Large intestine (tissue), 3 donors: ENCODE measurements around the gene GPR34. TPM values are rescaled to one million over a fixed set of nuclear protein-coding genes. Genes with fewer than 3 reads are reported as not detected.

Experiments
- DNase-seq, 2 donors: peaks; one replicate each; pipeline versions ENCODE4 v3.0.0 to v3.0.0-alpha.2; 2013
- H3K27ac ChIP-seq: one replicate; pipeline ENCODE4 v1.5.1; 2013; ENCODE audit warnings: low read length
- H3K27me3 ChIP-seq: 2 replicates; pipeline ENCODE4 v1.6.1; 2013; ENCODE audit warnings: low read length; ENCODE audit not compliant: control insufficient read depth, insufficient read depth
- H3K36me3 ChIP-seq: 2 replicates; pipeline ENCODE4 v1.6.1; 2013; ENCODE audit warnings: low read length; ENCODE audit not compliant: control insufficient read depth, insufficient read depth
- H3K4me1 ChIP-seq: one replicate; pipeline ENCODE4 v1.6.1; 2013; ENCODE audit warnings: low read length; ENCODE audit not compliant: control insufficient read depth, insufficient read depth
- H3K4me3 ChIP-seq: one replicate; pipeline ENCODE4 v1.5.1; 2013; ENCODE audit warnings: low read length
- H3K9me3 ChIP-seq: one replicate; pipeline ENCODE4 v1.6.1; 2013; ENCODE audit warnings: mild to moderate bottlenecking, low read depth, low read length, moderate library complexity; ENCODE audit not compliant: control insufficient read depth
- WGBS: methylation state at CpG from one replicate; pipeline ENCODE4 v1.1.5; 2013; ENCODE audit warnings: low lambda C conversion rate; ENCODE audit not compliant: insufficient coverage; 5-methylcytosine and 5-hydroxymethylcytosine counted together
- polyA plus RNA-seq: library from polyadenylated mRNA; unstranded; fragments of 120-200 nt; gene quantifications from one replicate; pipeline ENCODE4 v1.2.1, GENCODE V29; 2013

The GPR34 gene
- polyA plus RNA-seq, 1 donor = 10.5 TPM

GRCh38 chrX:41689711-41690110 is 938 bp downstream of the GPR34 start:
- H3K9me3 ChIP-seq = no peaks in the 10 kb centered on the region
- no peaks in the 10 kb centered on the region for H3K36me3 ChIP-seq
- no peaks in the 10 kb centered on the region for H3K27me3 ChIP-seq
- no CpG with 5 or more reads among the region's 3 CpGs for WGBS
- DNase-seq = no peak
- H3K27ac ChIP-seq = no peak overlapping the region
- no peak overlapping the region for H3K4me3 ChIP-seq
- no peaks in the 10 kb centered on the region for H3K4me1 ChIP-seq

- no peaks in the 10 kb centered on the region for H3K4me1 ChIP-seq
- H3K4me3 ChIP-seq = no peak overlapping the region
- H3K27me3 ChIP-seq = no peaks in the 10 kb centered on the region
- H3K9me3 ChIP-seq = no peaks in the 10 kb centered on the region
- H3K27ac ChIP-seq = no peak overlapping the region
- no peak for DNase-seq
- H3K36me3 ChIP-seq = no peaks in the 10 kb centered on the region
- WGBS = no CpG with 5 or more reads among the region's 1 CpG
Measured at GRCh38 chrX:41692162-41692749, 3.5 kb downstream of the GPR34 start.

DNA sequence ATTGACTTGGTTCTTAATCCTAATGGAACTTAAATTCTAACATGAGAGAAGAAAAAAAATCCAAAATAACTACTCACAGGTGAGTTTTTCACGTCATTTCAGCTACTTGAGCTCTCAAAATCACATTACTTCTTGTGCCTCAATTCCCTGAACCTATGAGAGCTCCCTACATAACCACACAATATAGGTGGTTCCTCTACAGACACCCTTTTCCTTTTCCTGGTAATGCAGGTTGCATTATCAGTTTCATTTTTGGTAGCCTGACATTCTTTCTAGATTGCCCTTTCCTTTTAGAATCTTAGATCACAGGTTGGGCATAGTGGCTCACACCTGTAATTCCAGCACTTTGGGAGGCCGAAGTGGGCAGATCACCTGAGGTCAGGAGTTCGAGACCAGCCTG is 4.3 kb downstream of the GPR34 start:
- Histone ChIP-seq H3K4me3 (no peak overlapping the region), H3K9me3 (no peaks in the 10 kb centered on the region), H3K36me3 (no peaks in the 10 kb centered on the region), H3K27me3 (no peaks in the 10 kb centered on the region), H3K27ac (no peak overlapping the region), H3K4me1 (no peaks in the 10 kb centered on the region)
- DNase-seq = no peak
- no CpG with 5 or more reads among the region's 3 CpGs for WGBS

DNA sequence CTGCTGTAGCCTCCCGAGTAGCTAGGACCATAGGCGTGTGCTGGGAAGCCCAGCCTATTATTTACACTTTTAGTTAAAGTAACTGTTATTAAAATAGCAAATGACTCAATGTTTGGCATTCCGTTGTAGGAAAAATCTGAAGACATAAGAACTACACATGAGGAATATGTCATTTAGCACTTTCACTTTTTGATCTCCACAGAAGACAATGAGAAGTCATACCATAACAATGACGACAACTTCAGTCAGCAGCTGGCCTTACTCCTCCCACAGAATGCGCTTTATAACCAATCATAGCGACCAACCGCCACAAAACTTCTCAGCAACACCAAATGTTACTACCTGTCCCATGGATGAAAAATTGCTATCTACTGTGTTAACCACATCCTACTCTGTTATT is 6.7 kb downstream of the GPR34 start:
- WGBS = no CpG with 5 or more reads among the region's 7 CpGs
- H3K36me3 ChIP-seq = no peaks in the 10 kb centered on the region

DNA sequence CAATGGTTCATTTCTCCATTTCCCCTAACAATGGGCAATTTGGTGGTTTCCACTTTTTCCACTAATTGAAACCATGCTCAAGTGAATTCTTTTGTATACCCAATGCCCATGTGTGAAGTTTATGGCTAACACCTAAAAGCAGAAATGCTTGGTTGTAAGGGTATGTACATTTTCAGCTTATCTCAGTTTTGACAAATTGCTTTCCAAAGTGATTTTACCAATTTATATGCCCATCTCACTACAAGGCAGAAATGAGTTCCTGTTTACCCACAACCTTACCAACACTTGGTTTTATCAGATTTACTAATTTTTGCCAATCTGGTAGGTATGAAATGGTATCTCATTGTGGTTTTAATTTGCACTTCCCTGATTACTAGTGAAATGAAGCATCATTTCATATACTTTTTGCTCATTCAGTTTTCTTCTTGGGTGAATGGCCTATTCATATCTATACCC is 14.8 kb downstream of the GPR34 start:
- Histone ChIP-seq H3K4me3 (no peak overlapping the region), H3K27me3 (no peaks in the 10 kb centered on the region), H3K36me3 (peaks cover 4% of the 10 kb centered on the region), H3K9me3 (no peaks in the 10 kb centered on the region), H3K4me1 (no peaks in the 10 kb centered on the region), H3K27ac (no peak overlapping the region)
- DNase-seq = no peak

More for the DNA sequence above, 6.7 kb downstream of the GPR34 start:
- DNase-seq = no peak
- Histone ChIP-seq H3K27ac (no peak overlapping the region), H3K9me3 (no peaks in the 10 kb centered on the region), H3K4me3 (no peak overlapping the region), H3K27me3 (no peaks in the 10 kb centered on the region), H3K4me1 (no peaks in the 10 kb centered on the region)

DNA sequence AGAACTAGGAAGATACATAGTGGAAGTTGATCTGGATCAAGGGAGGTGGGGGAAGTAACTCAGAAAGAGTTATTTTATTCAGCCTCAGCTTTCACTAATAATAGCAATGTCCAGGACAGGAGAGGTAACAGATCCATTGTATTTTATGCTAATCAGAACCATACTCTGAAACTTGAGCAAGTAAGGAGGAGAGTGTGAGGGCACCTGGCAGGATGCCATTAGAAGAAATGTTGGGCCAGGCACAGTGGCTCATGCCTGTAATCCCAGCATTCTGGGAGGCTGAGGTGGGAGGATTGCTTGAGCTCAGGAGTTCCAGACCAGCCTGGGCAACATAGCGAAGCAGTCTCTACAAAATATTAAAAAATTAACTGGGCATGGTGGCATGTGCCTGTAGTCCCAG is 16.3 kb downstream of the GPR34 start:
- Histone ChIP-seq H3K9me3 (no peaks in the 10 kb centered on the region), H3K27me3 (no peaks in the 10 kb centered on the region), H3K36me3 (peaks cover 4% of the 10 kb centered on the region), H3K4me3 (no peak overlapping the region), H3K27ac (no peak overlapping the region), H3K4me1 (no peaks in the 10 kb centered on the region)
- no peak for DNase-seq
- WGBS = no CpG with 5 or more reads among the region's 1 CpG

GRCh38 chrX:41705680-41706374 is 17.1 kb downstream of the GPR34 start:
- H3K36me3 ChIP-seq = peaks cover 4% of the 10 kb centered on the region
- H3K27ac ChIP-seq = no peak overlapping the region

GRCh38 chrX:41707218-41707617 is 18.4 kb downstream of the GPR34 start:
- H3K27me3 ChIP-seq = no peaks in the 10 kb centered on the region
- WGBS = no CpG with 5 or more reads among the region's 1 CpG

More at GRCh38 chrX:41705680-41706374, 17.1 kb downstream of the GPR34 start:
- Histone ChIP-seq H3K9me3 (no peaks in the 10 kb centered on the region), H3K4me1 (no peaks in the 10 kb centered on the region), H3K4me3 (no peak overlapping the region), H3K27me3 (no peaks in the 10 kb centered on the region)
- no CpG with 5 or more reads among the region's 3 CpGs for WGBS
- DNase-seq = no peak

GRCh38 chrX:41708486-41708885 is 19.7 kb downstream of the GPR34 start:
- no peaks in the 10 kb centered on the region for H3K4me1 ChIP-seq
- H3K27ac ChIP-seq = no peak overlapping the region
- no peaks in the 10 kb centered on the region for H3K27me3 ChIP-seq
- DNase-seq = no peak
- no peaks in the 10 kb centered on the region for H3K9me3 ChIP-seq
- no peaks in the 10 kb centered on the region for H3K36me3 ChIP-seq
- H3K4me3 ChIP-seq = no peak overlapping the region
- 80% methylated on average over 1 of the region's 3 CpGs for WGBS

More at GRCh38 chrX:41707218-41707617, 18.4 kb downstream of the GPR34 start:
- Histone ChIP-seq H3K4me1 (no peaks in the 10 kb centered on the region), H3K9me3 (no peaks in the 10 kb centered on the region), H3K4me3 (no peak overlapping the region), H3K36me3 (no peaks in the 10 kb centered on the region), H3K27ac (no peak overlapping the region)
- DNase-seq = no peak

DNA sequence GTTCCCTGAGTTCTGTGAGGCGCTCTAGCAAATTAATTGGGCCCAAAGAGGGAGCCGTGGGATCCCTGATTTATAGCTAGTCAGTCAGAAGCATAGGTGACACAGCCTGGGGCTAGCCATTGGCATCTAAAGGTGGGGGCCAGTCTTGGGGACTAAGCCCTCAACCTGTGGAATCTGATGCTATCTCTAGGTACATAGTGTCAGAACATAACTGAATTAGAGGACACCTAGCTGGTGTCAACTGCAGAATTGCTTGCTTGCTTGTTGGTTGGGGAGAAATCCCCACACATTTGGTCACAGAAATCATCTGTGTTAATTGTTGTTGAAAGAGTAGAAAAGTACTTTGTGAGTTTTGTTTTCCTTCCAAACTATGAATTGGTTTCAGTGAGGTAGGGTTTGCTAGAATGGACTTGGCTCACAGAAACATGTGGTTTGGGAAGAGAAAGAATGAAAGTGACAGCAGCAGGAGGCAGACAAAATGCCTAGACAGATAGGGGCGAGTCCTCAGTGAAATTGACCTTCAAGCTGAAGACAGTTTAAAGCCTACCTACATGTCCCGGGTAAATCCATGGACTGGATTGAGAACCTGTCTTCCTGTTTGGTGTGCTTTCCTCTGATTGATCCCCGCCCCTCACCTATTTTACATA is 22.4 kb downstream of the GPR34 start:
- H3K4me3 ChIP-seq = no peak overlapping the region

More for the DNA sequence above, 22.4 kb downstream of the GPR34 start:
- H3K36me3 ChIP-seq = no peaks in the 10 kb centered on the region
- DNase-seq = no peak
- H3K27me3 ChIP-seq = no peaks in the 10 kb centered on the region
- WGBS = no CpG with 5 or more reads among the region's 5 CpGs
- H3K4me1 ChIP-seq = peaks cover 1% of the 10 kb centered on the region
- no peaks in the 10 kb centered on the region for H3K9me3 ChIP-seq
- H3K27ac ChIP-seq = no peak overlapping the region
